ENCODE data around the gene SYT2.
"Not testable (repeated sequence)": the region's sequence is repeated elsewhere in the genome, so short reads cannot be mapped to it uniquely, and the experiment has no call there.

Gene SYT2

DNA sequence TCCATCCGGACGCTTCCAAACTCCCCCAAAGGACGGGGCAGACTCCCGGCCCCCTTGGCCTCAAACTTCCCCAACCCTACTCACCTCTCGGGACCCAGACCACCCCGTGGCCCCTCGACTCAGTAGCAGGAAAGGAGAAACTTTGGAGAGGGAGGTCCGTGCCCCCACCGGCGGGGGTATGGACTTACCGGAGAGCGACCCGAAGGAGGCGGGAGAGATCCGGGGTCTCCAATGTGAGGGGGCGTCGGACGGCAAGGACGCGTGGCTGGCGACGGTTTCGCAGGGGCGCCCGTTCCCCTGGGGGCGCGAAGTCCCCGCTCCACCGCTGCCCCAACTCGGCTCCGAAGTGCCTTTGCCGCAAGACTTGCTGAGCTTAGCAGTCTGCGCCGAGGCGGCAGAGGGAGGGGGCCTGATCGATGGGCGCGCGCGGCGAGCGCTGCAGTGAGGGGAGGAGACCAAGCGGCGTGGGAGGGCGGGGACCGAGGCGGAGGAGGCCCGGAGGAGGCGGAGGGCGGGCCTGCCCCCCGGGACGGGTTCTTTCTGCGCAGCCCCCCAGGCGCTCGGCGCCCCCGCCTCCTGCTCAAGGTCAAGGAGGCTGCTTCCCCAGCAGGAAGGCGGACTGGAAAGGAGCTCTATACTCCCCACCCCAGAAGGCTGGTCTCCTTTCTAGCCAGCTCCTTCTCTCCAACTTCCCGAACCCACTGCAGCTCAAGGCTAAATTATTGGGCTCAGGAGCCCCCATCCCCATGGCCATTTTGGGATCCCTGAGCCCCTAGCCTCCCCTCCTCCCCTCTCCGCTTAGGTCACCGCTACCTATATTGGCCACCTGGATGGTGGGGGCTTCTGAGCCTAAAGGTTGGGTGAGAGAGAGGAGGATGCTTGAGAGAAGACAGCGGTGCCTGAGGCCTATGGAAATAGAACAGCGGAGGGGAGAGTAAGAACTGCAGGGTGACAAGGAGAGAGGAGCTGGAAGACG lies at the start of gene SYT2:
SYT2 (minus strand) TSS at position 385 of the 976 bp plus-strand sequence. CDS start 104,682 bp downstream, outside the sequence.
- peak; percentile 94 for DNase-seq

DNA sequence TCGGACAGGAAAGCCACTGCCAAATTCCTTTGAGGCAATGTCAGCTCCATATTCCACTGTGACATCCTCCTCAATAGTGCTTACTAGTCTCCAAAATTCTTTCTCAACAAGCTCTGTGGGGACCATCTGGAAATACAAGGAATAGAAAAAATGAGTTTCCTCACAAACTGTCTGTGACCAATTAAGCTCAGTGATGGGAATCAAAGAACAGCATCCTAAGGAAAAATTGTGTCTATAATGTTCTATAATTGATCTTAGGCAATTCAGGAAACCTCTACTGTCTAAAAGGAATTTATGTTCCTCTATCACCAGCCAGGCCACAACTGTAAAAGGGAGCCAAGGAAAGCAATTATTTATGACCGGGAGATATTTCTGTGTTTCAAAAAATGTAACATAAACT lies 46.1 kb upstream of the SYT2 start:
- DNase-seq: no peak

DNA sequence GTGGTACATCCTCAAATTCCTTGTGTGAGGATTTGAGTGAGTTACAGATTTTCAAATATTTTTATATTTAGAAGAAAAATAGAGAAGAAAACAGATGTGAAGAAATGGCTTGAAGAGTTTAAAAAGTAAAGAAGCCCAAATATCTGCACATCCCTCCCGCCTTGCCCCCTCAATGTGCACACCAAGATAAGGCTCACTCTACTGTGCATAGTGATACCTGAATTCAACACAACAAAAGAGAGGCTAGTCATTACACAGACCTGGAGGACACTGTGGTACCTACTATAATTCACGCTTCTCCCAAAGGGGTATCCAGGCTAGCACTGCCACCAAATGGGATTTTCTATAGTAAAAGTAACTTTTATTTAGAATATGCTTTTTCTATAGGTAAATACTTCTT lies 44.0 kb upstream of the SYT2 start:
- no peak for DNase-seq

DNA sequence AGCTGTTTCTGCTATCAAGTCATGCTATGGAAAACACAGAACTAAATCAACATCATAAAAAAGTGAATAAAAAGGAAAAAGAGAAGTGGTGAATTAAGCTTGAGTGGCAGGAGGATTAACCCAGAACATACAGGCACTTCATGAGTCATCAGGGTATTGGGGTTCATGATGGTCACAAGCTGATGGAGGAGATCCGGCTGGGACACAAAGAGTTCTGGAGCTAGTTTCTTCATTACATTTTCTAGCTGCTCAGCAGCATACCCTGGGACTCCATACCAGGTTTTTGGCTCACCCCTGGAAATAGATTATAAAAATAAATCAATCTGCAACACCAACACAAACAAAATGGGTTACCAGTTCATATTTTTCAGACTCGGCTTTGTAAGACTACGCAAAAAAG lies 42.5 kb upstream of the SYT2 start:
- DNase-seq: no peak

DNA sequence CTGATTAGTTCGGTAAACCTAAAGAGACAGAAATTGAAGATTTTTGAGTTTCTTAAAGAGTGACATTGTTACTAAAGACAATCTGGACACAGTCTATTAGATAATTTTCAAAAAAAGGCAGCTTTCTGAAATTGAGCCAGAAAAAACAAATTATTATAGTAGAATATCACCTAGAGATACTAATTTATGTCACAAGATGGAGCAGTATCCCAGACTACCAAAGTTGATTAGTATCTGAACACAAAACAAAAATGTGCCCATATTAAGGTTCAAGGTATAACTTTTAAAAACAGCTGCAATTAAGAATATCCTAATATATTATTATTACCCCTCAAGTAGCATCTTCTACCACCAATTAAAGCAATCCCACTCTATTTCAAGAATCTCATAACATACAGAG lies 40.5 kb upstream of the SYT2 start:
- DNase-seq: no peak

DNA sequence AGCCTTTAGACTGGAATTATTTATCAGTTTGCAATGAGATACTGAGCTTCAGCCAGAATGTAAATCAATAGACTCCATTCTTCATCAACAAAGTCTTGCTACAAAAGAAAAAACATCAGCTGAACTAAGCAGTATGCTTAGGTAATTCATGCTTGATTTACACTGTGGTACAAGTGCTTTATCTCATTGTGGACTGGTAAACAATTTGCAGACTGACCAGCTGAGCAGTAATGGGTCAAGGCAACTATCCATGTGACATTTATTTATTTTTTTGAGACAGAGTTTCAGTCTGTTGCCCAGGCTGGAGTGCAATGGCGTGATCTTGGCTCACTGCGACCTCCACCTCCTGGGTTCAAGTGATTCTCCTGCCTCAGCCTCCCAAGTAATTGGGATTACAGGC lies 39.8 kb upstream of the SYT2 start:
- DNase-seq: no peak

GRCh38 chr1:202745323-202745888 lies 35.2 kb upstream of the SYT2 start:
- DNase-seq: no peak

- not testable (repeated sequence) for DNase-seq
These were observed 34.5 kb upstream of the SYT2 start for GRCh38 chr1:202744770-202745169.

GRCh38 chr1:202742496-202742895 lies 32.2 kb upstream of the SYT2 start:
- no peak for DNase-seq

DNA sequence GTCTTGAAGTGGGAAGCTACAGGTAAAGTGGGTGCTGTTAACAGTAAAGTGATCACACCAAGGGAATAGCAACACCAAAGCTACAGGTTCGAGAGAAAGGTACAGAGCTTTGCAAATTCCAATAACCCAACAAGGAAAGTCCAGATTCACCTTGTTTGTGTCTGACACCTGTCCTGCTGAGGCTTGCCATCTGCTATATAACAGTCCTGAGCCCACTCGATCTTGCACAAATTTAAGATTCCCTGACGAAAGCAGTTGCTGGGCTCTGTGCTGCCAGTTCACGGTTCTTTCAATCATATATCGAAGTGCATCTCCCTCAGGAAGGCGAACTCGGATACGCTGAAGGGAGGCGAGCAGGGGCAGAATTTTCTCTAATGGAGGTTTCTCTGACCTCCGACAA lies 23.0 kb upstream of the SYT2 start:
- no peak for DNase-seq

GRCh38 chr1:202728951-202729350 lies 18.7 kb upstream of the SYT2 start:
- no peak for DNase-seq

- DNase-seq: no peak
These were observed 15.3 kb upstream of the SYT2 start for GRCh38 chr1:202725526-202725925.

GRCh38 chr1:202723708-202724107 lies 13.5 kb upstream of the SYT2 start:
- no peak for DNase-seq

DNA sequence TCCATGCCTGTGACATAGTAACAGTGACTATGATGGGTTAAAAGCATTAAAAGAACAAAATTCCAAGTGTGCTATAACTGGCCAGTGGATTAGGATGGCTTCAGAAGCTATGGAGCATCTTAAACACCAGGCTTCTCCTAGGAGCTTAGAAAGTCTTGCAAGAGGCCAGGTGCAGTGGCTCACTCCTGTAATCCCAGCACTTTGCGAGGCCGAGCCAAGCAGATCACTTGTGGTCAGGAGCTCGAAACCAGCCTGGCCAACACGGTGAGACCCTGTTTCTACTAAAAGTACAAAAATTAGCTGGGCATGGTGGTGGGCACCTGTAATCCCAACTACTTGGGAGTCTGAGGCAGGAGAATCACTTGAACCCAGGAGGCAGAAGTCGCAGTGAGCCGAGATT lies 12.8 kb upstream of the SYT2 start:
- peak; percentile 43 for DNase-seq

- DNase-seq: no peak
These were observed 6.4 kb upstream of the SYT2 start for GRCh38 chr1:202716654-202717053.

GRCh38 chr1:202714202-202714601 lies 3.9 kb upstream of the SYT2 start:
- DNase-seq: not testable (repeated sequence)

GRCh38 chr1:202713110-202713509 lies 2.9 kb upstream of the SYT2 start:
- no peak for DNase-seq

DNA sequence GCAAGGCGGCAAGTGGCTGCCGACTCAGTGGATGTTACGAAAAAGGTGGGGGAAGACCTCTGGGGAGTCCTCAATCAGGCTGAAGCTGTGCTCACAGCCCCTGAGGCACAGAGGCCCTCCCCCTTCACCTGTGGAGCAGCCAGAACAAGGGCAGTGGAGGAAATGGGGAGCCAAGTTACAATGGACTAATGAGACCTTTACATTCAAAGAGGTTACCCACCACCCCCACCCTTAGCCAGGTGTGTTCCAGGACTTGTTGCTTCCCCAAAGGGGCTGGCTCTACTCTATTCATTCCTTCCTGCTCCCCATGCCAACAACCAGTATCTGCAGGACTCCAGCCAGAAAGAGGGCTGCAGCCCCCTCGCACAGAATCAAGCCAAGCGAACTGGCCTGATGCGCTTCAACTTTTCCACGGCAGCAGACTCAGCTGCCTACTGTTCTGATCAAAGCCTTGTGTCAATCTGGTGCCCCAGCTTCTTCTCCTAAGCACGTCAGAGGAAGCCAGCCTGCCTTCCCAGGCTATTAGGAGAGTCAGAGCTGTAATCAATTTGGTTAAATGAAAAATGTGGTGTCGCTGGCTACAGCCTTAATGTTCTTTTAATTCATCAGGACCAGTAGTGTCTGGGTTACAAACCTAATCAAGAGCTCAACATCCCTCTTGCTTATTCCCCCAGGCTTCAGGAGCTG lies 1.8 kb upstream of the SYT2 start:
- peak; percentile 26 for DNase-seq

DNA sequence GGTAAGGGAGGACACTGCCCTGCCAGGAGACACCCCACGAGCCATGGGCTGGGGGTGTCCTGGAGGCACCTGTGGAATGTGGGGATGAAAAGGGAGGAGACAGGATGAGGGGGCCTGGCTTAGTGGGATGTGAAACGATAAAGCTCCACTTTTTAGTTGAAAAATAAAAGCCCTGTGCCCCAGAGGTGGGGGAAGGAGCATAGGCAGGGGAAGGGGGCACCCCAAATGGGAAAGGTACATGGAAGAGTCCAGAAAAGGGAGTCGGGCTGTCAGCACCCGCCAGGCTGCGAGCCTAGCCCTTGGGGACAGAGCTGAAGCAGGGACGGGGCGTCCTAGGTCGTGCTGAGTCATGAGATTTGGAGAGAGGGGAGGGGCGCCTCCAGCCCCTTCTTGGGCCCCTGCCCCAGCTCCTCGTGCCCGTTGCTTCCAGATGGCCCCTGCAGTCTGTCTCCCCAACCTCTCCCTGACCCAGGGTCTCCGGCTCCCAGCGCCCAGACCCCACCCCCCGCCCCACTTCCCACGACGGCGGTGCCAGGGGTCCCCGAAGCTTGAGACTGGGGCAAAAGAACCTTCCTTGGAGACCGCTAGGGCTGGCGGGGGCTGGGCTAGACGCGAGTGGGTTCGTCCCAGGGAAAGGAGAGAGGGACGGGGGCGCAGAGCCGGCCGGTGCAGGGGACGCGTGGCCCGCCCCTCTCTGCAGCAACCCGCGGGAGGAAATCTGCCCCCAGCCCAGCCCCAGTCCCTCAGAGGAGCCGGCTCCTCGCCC lies 795 bp downstream of the SYT2 start:
- DNase-seq: peak; percentile 63

DNA sequence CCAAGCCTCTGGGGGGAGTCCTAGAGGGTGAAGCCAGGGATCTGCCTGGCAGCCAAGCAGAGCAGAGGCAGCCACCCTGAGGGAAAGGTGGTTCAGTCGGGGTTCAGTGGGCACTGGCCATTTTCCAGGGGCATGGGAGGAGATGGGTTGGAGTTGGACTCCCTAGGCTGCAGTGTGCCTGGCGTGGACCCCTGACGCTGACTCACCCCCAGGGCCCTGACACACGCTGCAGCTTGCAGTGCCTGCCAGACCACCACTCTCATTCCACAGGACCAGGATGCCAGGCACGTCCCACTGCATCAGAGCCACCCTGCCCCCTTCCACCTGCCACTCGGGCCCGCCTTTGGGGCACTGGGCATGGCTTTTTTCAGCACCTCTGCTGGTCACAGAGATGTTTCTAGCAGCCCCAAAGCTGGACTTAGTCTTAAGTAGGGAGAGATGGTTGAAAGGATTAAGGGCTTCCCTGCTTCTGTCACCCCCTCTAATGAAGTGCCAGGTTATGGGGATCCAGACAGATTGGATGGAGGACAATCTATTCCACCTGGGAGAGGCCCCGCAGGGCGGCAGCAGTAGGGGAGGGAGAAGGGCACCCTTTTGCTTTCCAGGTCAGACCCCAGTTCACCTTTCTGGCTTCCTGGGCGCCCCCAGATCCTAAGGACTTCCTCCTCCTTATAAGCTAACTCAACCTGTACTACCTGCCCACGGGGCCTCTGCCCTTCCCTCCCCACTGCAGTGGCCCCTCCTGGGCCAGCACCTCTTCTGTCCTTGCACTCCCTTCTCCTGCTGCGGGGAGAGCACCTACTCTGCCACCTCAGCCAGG lies 1.6 kb downstream of the SYT2 start:
- peak; percentile 54 for DNase-seq

- no peak for DNase-seq
These were observed 3.4 kb downstream of the SYT2 start for GRCh38 chr1:202706851-202707250.

GRCh38 chr1:202704601-202705000 lies 5.7 kb downstream of the SYT2 start:
- DNase-seq: no peak

All from NCI-H82 (cell line).